SK-N-SH (cell line): Measurements from ENCODE around the gene ISOC2.

Experiments
- CTCF ChIP-seq: fragments of 200-600 bp; sonication (generic); IDR thresholded peaks from 2 replicates; pipeline ENCODE4 v1.6.1; 2017; ENCODE audit warnings: antibody characterized with exemption, mild to moderate bottlenecking, moderate library complexity
- EP300 ChIP-seq, 2 experiments: IDR thresholded peaks; 2 replicates each; pipeline versions ENCODE4 v1.4.0 to v1.6.1; 2012; ENCODE audit warnings: borderline replicate concordance in 1 of 2, low read depth in 1 of 2, low read length in 1 of 2
- EZH2phosphoT487 ChIP-seq: fragments of 200-600 bp; sonication (generic); IDR thresholded peaks from 2 replicates; pipeline ENCODE4 v1.6.1; 2017; ENCODE audit warnings: low read depth, mixed run types, mild to moderate bottlenecking, antibody characterized with exemption, moderate library complexity, borderline replicate concordance
- RAD21 ChIP-seq: IDR thresholded peaks from 2 replicates; pipeline ENCODE4 v1.6.1; 2012; ENCODE audit warnings: mild to moderate bottlenecking, low read length
- RFX5 ChIP-seq: IDR thresholded peaks from 2 replicates; pipeline ENCODE4 v1.6.1; 2012; ENCODE audit warnings: mild to moderate bottlenecking, improper control_type of control experiment, low read length

DNA sequence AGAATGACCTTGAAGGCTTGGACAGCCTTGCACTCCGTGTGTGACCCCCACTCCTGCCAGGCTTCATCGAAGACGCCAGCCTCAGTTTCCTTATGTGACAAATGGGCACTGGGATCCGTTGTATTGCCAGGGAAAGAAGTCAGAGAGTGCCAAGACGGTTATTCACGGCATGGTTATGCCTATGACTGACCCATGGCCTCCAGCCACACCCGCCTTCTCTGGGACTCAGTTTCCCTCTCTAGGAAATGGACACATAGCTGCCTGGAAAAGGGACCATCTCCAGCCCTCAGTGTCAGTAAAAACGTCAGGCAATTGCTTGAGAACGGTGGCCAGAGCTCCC, 52.9 kb downstream of the ISOC2 start:
- TF ChIP-seq RFX5, result no peak
- TF ChIP-seq RAD21, result no peak
- no peak for TF ChIP-seq CTCF
- no peak for TF ChIP-seq EZH2phosphoT487
- no peak for TF ChIP-seq EP300 (IDR thresholded peaks at IDR 0.05; ENCODE audit: borderline replicate concordance in 1 of 2, low read depth in 1 of 2, low read length in 1 of 2)
